ENCODE data around the gene ADAMTS20.

GRCh38 chr12:43462080-43462479 is 89.9 kb downstream of the ADAMTS20 start:
- TF ChIP-seq CTCF (IDR thresholded peaks at IDR 0.05; ENCODE audit: low read depth, low read length), result no peak
- TF ChIP-seq EZH2phosphoT487 (IDR thresholded peaks at IDR 0.05; ENCODE audit: low read depth), result no peak

Measured in OCI-LY3 (cell line).